Gastroesophageal sphincter (tissue), 4 donors: Measurements from ENCODE around the gene TMEM175. TPM values are rescaled to one million over a fixed set of nuclear protein-coding genes. Genes with fewer than 3 reads are reported as not detected.

Experiments used
- ATAC-seq: fragments of 150-250 bp; one replicate; pipeline ENCODE4 v1.9.1; 2016; ENCODE audit warnings: mild to moderate bottlenecking, moderate library complexity
- H3K27ac ChIP-seq, 4 donors: fragments of 200-600 bp; sonication (generic) in 3 of 4; 1 replicate in 3 of 4; 2 replicates in 1 of 4; pipeline ENCODE4 v1.5.1; 2016 to 2019
- H3K27me3 ChIP-seq: fragments of 200-600 bp; sonication (generic); one replicate; pipeline ENCODE4 v1.5.1; 2019
- H3K36me3 ChIP-seq, 2 donors: fragments of 200-600 bp; sonication (generic); one replicate each; pipeline ENCODE4 v1.5.1; 2019; ENCODE audit warnings: control low read depth in 1 of 2
- H3K4me1 ChIP-seq, 3 donors: fragments of 200-600 bp; sonication (generic); 1 replicate in 2 of 3; 2 replicates in 1 of 3; pipeline ENCODE4 v1.5.1; 2016 to 2019; ENCODE audit warnings: control low read depth in 2 of 3
- H3K4me3 ChIP-seq, 2 donors: fragments of 200-600 bp; sonication (generic); one replicate each; pipeline ENCODE4 v1.5.1; 2019; ENCODE audit warnings: mild to moderate bottlenecking in 1 of 2, moderate library complexity in 1 of 2
- H3K9me3 ChIP-seq, 3 donors: fragments of 200-600 bp; sonication (generic); one replicate each; pipeline ENCODE4 v1.5.1; 2017 to 2019; ENCODE audit warnings: control low read depth in 2 of 3
- CTCF ChIP-seq, 4 experiments: fragments of 200-600 bp in 2 of 4; fragments of 450-650 bp in 2 of 4; sonication (generic) in 1 of 4; IDR thresholded peaks; one replicate each; pipeline ENCODE4 v1.5.1; 2017 to 2019; ENCODE audit warnings: antibody characterized with exemption in 4 of 4, mild to moderate bottlenecking in 2 of 4, moderate library complexity in 2 of 4
- EP300 ChIP-seq: sonication (generic); formaldehyde crosslinking; IDR thresholded peaks from one replicate; pipeline ENCODE4 v1.6.1; 2017; ENCODE audit warnings: antibody characterized with exemption, mild to moderate bottlenecking
- POLR2A ChIP-seq, 2 donors: fragments of 450-650 bp; IDR thresholded peaks; one replicate each; pipeline ENCODE4 v1.6.1; 2017; ENCODE audit warnings: antibody characterized with exemption in 2 of 2, mild to moderate bottlenecking in 2 of 2, moderate library complexity in 1 of 2
- POLR2AphosphoS5 ChIP-seq: sonication (generic); formaldehyde crosslinking; IDR thresholded peaks from one replicate; pipeline ENCODE4 v1.6.1; 2017; ENCODE audit warnings: antibody characterized with exemption
- WGBS, 2 donors: methylation state at CpG; one replicate each; pipeline ENCODE4 v1.1.5; 2018; ENCODE audit warnings: low coverage in 1 of 2; 5-methylcytosine and 5-hydroxymethylcytosine counted together
- total RNA-seq, 4 donors: library from RNA; depleted of rRNA; stranded (reverse); fragments of >200 nt; gene quantifications; one replicate each; pipeline ENCODE4 v1.1.0, GENCODE V29; 2016

Gene TMEM175
- total RNA-seq, 4 donors from 2014 or later, result 21.7 to 40.3 (median 24.2) TPM

GRCh38 chr4:898869-899555, 33.2 kb upstream of the TMEM175 start:
- Histone ChIP-seq H3K9me3 (no peaks in the 10 kb centered on the region), H3K27me3 (no peaks in the 10 kb centered on the region), H3K27ac (no peak overlapping the region), H3K36me3 (peaks cover 0 to 99% of the 10 kb centered on the region in 2 donors), H3K4me3 (no peak overlapping the region), H3K4me1 (no peaks in the 10 kb centered on the region)
- 74 to 90% methylated on average over 4 to 15 of the region's 27 CpGs for WGBS, 2 donors
- TF ChIP-seq CTCF (IDR thresholded peaks at IDR 0.05) (no peak), EP300 (no peak), POLR2A (IDR thresholded peaks at IDR 0.05) (no peak), POLR2AphosphoS5 (no peak)
- no peak for ATAC-seq

GRCh38 chr4:899556-899906, 32.7 kb upstream of the TMEM175 start:
- no peaks in the 10 kb centered on the region for H3K9me3 ChIP-seq
- no peak for TF ChIP-seq POLR2AphosphoS5
- TF ChIP-seq POLR2A (IDR thresholded peaks at IDR 0.05), result no peak
- TF ChIP-seq CTCF (IDR thresholded peaks at IDR 0.05), result no peak
- TF ChIP-seq EP300, result no peak
- H3K36me3 ChIP-seq, result peaks cover 0 to 99% of the 10 kb centered on the region in 2 donors
- ATAC-seq, result no peak
- H3K4me3 ChIP-seq, result no peak overlapping the region
- WGBS, 2 donors, result 100% methylated on average over 2 of the region's 12 CpGs; no CpG with 5 or more reads in 1 of the 2 donors
- no peaks in the 10 kb centered on the region for H3K27me3 ChIP-seq
- H3K4me1 ChIP-seq, result no peaks in the 10 kb centered on the region
- no peak overlapping the region for H3K27ac ChIP-seq

GRCh38 chr4:900073-900472, 32.2 kb upstream of the TMEM175 start:
- H3K4me1 ChIP-seq, result no peaks in the 10 kb centered on the region
- 67% methylated on average over 1 of the region's 26 CpGs; no CpG with 5 or more reads in 1 of the 2 donors for WGBS, 2 donors
- ATAC-seq, result no peak
- no peak overlapping the region for H3K27ac ChIP-seq
- no peaks in the 10 kb centered on the region for H3K9me3 ChIP-seq
- no peak overlapping the region for H3K4me3 ChIP-seq
- TF ChIP-seq EP300, result no peak
- TF ChIP-seq POLR2A (IDR thresholded peaks at IDR 0.05), result no peak
- TF ChIP-seq POLR2AphosphoS5, result no peak
- TF ChIP-seq CTCF (IDR thresholded peaks at IDR 0.05), result no peak
- H3K27me3 ChIP-seq, result no peaks in the 10 kb centered on the region
- peaks cover 0 to 99% of the 10 kb centered on the region in 2 donors for H3K36me3 ChIP-seq

GRCh38 chr4:900721-901120, 31.5 kb upstream of the TMEM175 start:
- WGBS, 2 donors, result 82% methylated on average over 5 of the region's 6 CpGs; no CpG with 5 or more reads in 1 of the 2 donors
- TF ChIP-seq EP300, result no peak
- no peak for TF ChIP-seq CTCF (IDR thresholded peaks at IDR 0.05)
- TF ChIP-seq POLR2AphosphoS5, result no peak
- no peak for TF ChIP-seq POLR2A (IDR thresholded peaks at IDR 0.05)
- Histone ChIP-seq H3K36me3 (peaks cover 0 to 94% of the 10 kb centered on the region in 2 donors), H3K4me3 (no peak overlapping the region), H3K27me3 (no peaks in the 10 kb centered on the region), H3K27ac (no peak overlapping the region), H3K4me1 (no peaks in the 10 kb centered on the region), H3K9me3 (no peaks in the 10 kb centered on the region)
- ATAC-seq, result no peak

- WGBS, 2 donors, result 87% methylated on average over 8 of the region's 28 CpGs; no CpG with 5 or more reads in 1 of the 2 donors
- Histone ChIP-seq H3K4me1 (no peaks in the 10 kb centered on the region), H3K9me3 (no peaks in the 10 kb centered on the region), H3K4me3 (no peak overlapping the region), H3K36me3 (peaks cover 0 to 90% of the 10 kb centered on the region in 2 donors), H3K27ac (no peak overlapping the region), H3K27me3 (no peaks in the 10 kb centered on the region)
- ATAC-seq, result no peak
- no peak for TF ChIP-seq POLR2A (IDR thresholded peaks at IDR 0.05)
Observed at GRCh38 chr4:901192-901910, 30.9 kb upstream of the TMEM175 start.
